Breast epithelium (tissue), 4 donors: ENCODE measurements around the gene H19. TPM values are rescaled to one million over a fixed set of nuclear protein-coding genes. Genes with fewer than 3 reads are reported as not detected.

Experiments
- DNase-seq, 2 donors: peaks; one replicate each; pipeline ENCODE4 v3.0.0-alpha.2; 2019; ENCODE audit warnings: low spot score in 2 of 2
- H3K27ac ChIP-seq, 2 donors: fragments of 200-600 bp; sonication (generic) in 1 of 2; one replicate each; pipeline ENCODE4 v1.5.1; 2016 to 2019; ENCODE audit warnings: mild to moderate bottlenecking in 1 of 2
- H3K27me3 ChIP-seq, 2 donors: fragments of 200-600 bp; sonication (generic) in 1 of 2; one replicate each; pipeline versions ENCODE4 v1.5.1 to v1.6.0; 2017 to 2019; ENCODE audit warnings: control low read depth in 1 of 2, mild to moderate bottlenecking in 1 of 2
- H3K36me3 ChIP-seq: fragments of 200-600 bp; one replicate; pipeline ENCODE4 v1.5.1; 2019
- H3K4me1 ChIP-seq, 2 donors: fragments of 200-600 bp; sonication (generic); one replicate each; pipeline ENCODE4 v1.5.1; 2016 to 2019; ENCODE audit warnings: control low read depth in 1 of 2
- H3K4me3 ChIP-seq, 3 donors: fragments of 200-600 bp; sonication (generic); 1 replicate in 2 of 3; 2 replicates in 1 of 3; pipeline ENCODE4 v1.5.1; 2016 to 2019; ENCODE audit warnings: mild to moderate bottlenecking in 3 of 3, moderate library complexity in 2 of 3
- H3K9me3 ChIP-seq, 2 donors: fragments of 200-600 bp; sonication (generic) in 1 of 2; one replicate each; pipeline ENCODE4 v1.5.1; 2016 to 2019; ENCODE audit warnings: control low read depth in 1 of 2
- POLR2A ChIP-seq: fragments of 450-650 bp; IDR thresholded peaks from one replicate; pipeline ENCODE4 v1.6.1; 2016; ENCODE audit warnings: antibody characterized with exemption, mild to moderate bottlenecking, moderate library complexity
- POLR2AphosphoS5 ChIP-seq, 3 donors: sonication (generic); formaldehyde crosslinking; IDR thresholded peaks; one replicate each; pipeline ENCODE4 v1.6.1; 2017; ENCODE audit warnings: antibody characterized with exemption in 3 of 3
- intact Hi-C: fragments of 100-400 bp; cut with DNase I; formaldehyde crosslinking; loops from one replicate; pipeline ENCODE4 v1.15.1; 2023; ENCODE audit warnings: low total_unique reads
- total RNA-seq, 3 donors: library from RNA; depleted of rRNA; stranded (reverse); fragments of >200 nt; gene quantifications; one replicate each; pipeline ENCODE4 v1.1.0, GENCODE V29; 2016
- TF ChIP-seq, protein P1 (sequence below), 3 donors: fragments of 450-650 bp; IDR thresholded peaks; one replicate each; pipeline ENCODE4 v1.5.1; 2016 to 2017; ENCODE audit warnings: antibody characterized with exemption in 3 of 3, mild to moderate bottlenecking in 3 of 3, moderate library complexity in 3 of 3

Gene H19
- total RNA-seq, 3 donors from 2014 or later = 37.0 to 209 (median 39.8) TPM

DNA sequence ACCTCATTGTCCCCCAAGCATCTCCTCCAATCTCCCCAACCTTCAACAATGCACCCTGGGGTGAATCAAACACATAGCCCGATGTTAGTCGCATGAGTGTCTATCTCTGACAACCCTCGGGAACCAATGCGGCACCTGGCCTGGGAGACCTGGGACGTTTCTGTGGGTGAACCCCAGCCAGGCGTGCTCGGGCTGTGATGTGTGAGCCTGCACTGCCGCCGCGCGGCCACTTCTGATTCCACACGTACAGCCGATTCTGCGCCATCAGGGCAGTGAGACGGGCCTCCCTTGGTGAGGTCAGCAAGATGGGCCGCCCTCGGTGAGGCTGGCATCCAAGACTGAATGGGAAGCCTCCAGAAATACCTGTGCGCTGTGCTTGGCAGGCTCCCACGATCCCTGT lies 5.2 kb upstream of the H19 start:
- H3K4me3 ChIP-seq = no peak overlapping the region
- no peaks in the 10 kb centered on the region for H3K4me1 ChIP-seq
- H3K36me3 ChIP-seq = no peaks in the 10 kb centered on the region
- no peaks in the 10 kb centered on the region for H3K9me3 ChIP-seq
- H3K27ac ChIP-seq = no peak overlapping the region
- intact Hi-C loops = no loop called here
- TF ChIP-seq POLR2A (no peak), POLR2AphosphoS5 (IDR thresholded peaks at IDR 0.05) (no peak)
- TF ChIP-seq, protein P1, sequence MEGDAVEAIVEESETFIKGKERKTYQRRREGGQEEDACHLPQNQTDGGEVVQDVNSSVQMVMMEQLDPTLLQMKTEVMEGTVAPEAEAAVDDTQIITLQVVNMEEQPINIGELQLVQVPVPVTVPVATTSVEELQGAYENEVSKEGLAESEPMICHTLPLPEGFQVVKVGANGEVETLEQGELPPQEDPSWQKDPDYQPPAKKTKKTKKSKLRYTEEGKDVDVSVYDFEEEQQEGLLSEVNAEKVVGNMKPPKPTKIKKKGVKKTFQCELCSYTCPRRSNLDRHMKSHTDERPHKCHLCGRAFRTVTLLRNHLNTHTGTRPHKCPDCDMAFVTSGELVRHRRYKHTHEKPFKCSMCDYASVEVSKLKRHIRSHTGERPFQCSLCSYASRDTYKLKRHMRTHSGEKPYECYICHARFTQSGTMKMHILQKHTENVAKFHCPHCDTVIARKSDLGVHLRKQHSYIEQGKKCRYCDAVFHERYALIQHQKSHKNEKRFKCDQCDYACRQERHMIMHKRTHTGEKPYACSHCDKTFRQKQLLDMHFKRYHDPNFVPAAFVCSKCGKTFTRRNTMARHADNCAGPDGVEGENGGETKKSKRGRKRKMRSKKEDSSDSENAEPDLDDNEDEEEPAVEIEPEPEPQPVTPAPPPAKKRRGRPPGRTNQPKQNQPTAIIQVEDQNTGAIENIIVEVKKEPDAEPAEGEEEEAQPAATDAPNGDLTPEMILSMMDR (IDR thresholded peaks at IDR 0.05) = no peak
- no peaks in the 10 kb centered on the region for H3K27me3 ChIP-seq
- DNase-seq = no peak

DNA sequence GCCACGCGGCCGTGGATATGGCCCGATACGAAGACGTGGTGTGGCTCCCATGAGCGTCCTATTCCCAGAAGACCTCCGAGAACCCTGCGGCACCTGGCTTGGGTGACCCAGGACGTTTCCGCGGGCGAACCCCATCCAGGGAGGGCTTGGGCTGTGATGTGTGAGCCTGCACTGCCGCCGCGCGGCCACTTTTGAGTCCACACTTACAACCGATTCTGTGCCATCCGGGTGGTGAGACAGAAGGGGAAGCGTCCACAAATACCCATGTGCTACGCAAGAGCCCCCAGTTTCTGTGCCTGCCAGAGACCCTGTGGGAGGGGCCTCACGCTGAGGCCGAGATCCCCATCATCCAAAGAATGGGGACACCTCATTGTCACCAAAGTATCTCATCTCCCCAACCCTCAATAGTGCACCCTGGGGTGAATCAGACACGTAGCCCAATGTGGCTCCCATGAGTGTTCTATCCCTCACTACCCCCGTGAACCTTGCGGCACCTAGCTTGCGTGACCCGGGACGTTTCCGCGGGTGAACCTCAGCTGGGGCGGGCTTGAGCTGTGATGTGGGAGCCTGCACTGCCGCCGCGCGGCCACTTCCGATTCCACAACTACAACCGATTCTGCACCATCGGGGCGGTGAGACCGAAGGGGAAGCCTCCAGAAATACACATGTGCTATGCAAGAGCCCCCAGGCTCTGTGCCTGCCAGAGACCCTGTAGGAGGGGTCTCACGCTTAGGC lies 4.6 kb upstream of the H19 start:
- no peak for DNase-seq
- TF ChIP-seq, protein P1 (IDR thresholded peaks at IDR 0.05) = no peak
- no peak for TF ChIP-seq POLR2A
- no peak for TF ChIP-seq POLR2AphosphoS5 (IDR thresholded peaks at IDR 0.05)
- H3K9me3 ChIP-seq = no peaks in the 10 kb centered on the region
- no peaks in the 10 kb centered on the region for H3K36me3 ChIP-seq
- H3K27me3 ChIP-seq = no peaks in the 10 kb centered on the region
- no peaks in the 10 kb centered on the region for H3K4me1 ChIP-seq
- no peak overlapping the region for H3K27ac ChIP-seq
- no peak overlapping the region for H3K4me3 ChIP-seq
- intact Hi-C loops = no loop called here

DNA sequence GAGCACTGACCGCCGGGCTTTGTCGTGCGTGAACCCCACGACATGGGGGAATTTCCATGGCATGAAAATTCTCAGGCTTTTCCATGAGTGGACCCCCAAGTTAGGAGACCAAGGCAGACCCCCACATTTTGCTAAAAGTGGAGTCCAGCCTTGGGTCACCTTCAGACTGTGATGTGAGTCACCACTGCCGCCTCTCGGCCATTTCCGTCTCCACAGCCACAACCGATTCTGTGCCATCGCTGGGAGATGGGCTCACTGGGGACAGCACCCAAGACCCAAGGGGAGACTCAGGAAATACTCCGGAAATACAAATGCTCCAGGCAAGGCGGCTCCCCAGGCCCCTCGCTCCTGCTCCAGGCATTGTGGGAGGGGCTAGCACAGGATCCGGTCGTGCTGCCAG lies 1.2 kb upstream of the H19 start:
- intact Hi-C loops = no loop called here
- H3K4me3 ChIP-seq = no peak overlapping the region
- no peaks in the 10 kb centered on the region for H3K4me1 ChIP-seq
- H3K36me3 ChIP-seq = no peaks in the 10 kb centered on the region
- TF ChIP-seq POLR2AphosphoS5 (IDR thresholded peaks at IDR 0.05) = no peak
- no peak for DNase-seq
- H3K27ac ChIP-seq = no peak overlapping the region
- no peaks in the 10 kb centered on the region for H3K9me3 ChIP-seq
- H3K27me3 ChIP-seq = no peaks in the 10 kb centered on the region

DNA sequence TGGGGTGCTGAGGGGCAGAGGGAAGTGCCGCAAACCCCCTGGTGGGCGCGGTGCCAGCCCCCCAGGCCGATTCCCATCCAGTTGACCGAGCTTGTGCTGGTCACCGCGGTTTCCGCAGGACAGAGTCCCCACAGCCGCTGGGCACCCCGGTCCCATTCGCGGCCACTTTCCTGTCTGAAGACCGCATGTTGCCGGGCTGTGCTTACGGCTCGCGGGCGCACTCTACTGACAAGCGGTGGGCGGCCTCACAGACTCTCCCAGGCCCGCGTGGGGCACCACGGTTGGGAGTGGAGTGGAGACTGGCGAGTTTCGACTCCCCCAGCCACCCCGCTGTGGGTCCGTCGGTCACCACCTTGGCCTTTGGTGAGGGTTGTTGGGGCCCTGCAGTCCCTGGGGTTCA lies 648 bp upstream of the H19 start:
- intact Hi-C loops = no loop called here
- H3K9me3 ChIP-seq = no peaks in the 10 kb centered on the region
- no peaks in the 10 kb centered on the region for H3K27me3 ChIP-seq
- TF ChIP-seq, protein P1 (IDR thresholded peaks at IDR 0.05) = no peak
- TF ChIP-seq POLR2A = no peak
- TF ChIP-seq POLR2AphosphoS5 (IDR thresholded peaks at IDR 0.05) = no peak
- no peaks in the 10 kb centered on the region for H3K4me1 ChIP-seq
- H3K36me3 ChIP-seq = no peaks in the 10 kb centered on the region
- no peak overlapping the region for H3K4me3 ChIP-seq
- no peak overlapping the region for H3K27ac ChIP-seq
- DNase-seq = no peak

DNA sequence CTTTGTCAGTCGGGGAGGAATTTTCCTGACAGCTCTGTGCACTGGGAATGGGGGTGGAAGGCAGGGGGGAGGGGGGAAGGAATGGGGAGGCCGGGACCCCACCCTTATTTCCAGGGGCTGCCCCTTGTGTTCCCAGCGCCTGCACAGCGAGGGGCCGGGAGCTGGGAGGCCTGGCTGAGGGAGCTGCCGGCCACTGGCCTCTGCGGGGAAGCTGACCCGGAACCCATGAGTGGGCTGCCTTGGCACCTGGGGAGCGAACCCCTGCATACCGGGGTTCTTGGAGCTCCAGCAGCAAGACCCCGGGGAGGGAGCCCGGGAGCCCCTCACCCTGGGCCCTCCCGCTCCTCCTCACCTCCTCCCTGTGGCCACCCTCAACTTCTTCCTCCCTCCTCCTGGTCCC lies 3.5 kb downstream of the H19 start:
- no peaks in the 10 kb centered on the region for H3K27me3 ChIP-seq
- no peaks in the 10 kb centered on the region for H3K9me3 ChIP-seq
- DNase-seq = no peak
- no peaks in the 10 kb centered on the region for H3K36me3 ChIP-seq
- H3K27ac ChIP-seq = no peak overlapping the region
- no peak overlapping the region for H3K4me3 ChIP-seq
- TF ChIP-seq, protein P1 (IDR thresholded peaks at IDR 0.05) = no peak
- TF ChIP-seq POLR2A (no peak), POLR2AphosphoS5 (IDR thresholded peaks at IDR 0.05) (no peak)
- H3K4me1 ChIP-seq = no peaks in the 10 kb centered on the region
- intact Hi-C loops = no loop called here
